Stimulated activated CD4-positive, alpha-beta T cell treated with anti-CD3 and anti-CD28 coated beads, Interleukin-2, amount 100 ng/mL, for 48 hours (primary cell): Measurements from ENCODE around the gene ACO2.

Experiments
- DNase-seq, 2 donors: peaks; one replicate each; pipeline ENCODE4 v3.0.0-alpha.2; 2020

Gene ACO2

DNA sequence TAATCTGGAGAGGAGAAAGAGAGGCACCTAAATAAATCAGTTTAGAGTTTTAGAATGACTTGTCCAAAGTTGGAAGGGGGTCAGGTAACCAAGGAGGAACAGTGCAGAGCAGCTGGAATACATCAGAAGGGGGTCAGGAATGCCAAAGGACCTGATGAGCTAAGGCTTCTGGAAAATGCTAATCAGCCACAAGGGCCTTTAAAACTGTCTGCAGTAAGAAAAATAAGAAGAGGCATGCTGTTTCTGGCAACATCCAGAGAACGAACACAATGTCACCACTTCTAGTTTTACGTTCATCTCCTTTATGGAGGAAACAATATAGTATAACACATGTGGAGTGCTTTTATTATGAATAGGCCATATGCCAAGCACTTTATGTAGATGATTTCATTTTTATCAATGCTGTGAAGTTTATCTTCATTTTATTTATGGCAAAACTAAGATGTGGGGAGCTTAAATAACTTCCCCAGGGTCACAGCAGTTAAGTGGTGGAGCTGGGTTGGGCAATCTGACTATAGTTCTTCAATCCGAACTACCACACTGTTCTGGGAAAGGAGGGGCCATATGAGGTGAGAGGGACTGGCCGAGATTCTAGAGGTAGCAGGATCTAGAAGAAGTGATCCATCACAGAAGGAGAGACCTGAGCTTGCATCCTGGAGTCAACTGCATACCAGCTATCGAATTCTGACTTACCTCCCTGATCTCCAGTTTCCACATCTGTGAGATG lies 22.6 kb downstream of the ACO2 start:
- DNase-seq: no peak

DNA sequence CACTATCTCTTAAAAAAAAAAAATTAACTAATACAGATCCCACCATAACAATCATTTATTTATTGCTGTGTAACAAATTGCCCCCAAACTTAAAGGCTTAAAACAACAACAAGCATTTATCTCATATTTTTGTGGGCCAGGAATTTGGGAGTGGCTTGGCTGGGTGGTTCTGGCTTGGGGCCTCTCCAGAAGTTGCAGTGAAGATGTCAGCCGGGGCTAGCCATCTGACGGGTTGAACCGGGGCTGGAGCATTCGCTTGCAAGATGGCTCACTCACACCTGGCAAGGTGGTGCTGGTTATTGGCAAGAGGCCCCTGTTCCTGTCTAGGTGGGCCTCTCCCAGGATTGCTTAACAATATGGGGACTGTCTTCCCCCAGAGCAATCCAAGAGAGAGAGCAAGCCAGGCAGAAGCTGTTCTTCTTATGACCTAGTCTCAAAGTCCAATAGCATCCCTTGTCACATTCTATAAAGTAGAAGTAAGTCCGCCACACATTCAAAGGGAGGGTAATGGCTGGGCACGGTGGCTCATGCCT lies 29.5 kb downstream of the ACO2 start:
- DNase-seq: no peak

DNA sequence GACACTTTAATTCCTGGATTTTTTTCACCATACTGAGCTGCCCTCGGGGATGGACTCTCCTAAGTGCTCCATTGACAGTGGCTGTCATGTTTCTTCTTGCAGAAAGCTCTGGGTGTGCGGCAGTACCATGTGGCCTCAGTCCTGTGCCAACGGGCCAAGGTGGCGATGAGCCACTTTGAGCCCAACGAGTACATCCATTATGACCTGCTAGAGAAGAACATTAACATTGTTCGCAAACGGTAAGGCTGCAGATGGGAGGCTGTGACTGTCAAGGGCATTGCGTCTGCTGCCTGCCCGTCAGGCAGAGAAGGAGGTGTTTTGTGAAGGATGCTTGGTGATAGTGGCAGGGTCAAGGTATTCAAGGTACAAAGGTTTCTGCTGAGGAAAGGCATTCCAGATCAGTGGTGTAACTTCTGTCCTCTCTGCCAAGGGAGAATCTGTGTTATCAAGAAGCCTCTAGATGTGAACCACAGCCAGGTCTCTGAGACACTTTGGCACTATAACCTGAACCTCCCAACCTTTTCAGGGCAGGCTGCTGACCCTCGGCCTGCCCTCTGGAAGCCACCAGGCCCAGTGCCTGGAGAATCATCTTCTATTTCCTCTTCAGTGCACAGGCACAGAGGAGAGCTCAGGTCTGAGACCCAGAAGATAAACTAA lies 30.8 kb downstream of the ACO2 start:
- DNase-seq: no peak

DNA sequence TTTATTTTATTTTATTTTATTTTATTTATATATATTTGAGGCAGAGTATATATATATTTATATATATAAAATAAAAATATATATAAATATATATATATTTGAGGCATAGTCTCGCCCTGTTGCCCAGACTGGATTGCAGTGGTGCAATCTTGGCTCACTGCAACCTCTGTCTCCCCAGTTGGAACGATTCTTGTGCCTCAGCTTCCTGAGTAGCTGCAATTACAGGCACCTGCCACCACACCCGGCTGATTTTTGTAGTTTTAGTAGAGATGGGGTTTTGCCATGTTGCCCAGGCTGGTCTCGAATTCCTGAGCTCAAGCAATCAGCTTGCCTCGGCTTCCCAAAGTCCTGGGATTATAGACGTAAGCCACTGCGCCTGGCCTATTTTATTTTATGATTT lies 31.4 kb downstream of the ACO2 start:
- no peak for DNase-seq

DNA sequence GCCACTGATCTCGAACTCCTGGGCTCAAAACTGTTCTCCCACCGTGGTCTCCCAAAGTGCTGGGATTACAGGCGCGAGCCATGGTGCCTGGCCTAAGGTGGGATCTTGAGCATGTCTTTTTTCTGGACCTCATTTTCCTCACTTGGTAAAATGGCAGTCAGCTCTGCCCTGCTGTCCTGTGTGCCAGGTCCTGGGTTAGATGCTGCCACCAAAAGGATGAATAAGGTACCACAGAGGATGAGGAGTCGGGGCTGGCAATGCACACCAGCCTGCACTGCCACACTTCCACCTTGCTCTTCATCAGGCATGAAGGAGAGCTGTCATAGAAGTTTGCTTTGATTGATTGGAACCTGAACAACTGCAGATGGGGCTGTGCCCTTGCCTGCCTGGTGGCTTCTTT lies 32.3 kb downstream of the ACO2 start:
- no peak for DNase-seq

DNA sequence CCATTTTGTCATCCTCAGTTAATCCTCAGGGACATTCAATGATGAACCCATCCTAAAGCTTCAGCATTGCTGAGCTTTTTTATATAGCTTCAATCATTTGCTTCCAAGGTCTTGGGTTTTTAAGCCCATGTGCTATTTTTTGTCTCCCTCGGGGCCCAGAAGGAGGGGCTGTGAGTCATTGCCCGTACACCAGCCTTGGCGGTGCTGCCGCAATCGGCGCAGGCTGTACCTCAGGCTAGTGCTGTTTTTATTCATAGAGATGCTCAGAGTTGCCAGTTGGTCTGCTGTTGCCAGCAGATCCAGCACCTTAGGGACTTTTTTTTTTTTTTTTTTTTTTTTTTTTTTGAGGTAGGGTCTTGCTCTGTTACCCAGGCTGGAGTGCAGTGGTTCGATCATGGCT lies 35.5 kb downstream of the ACO2 start:
- no peak for DNase-seq

DNA sequence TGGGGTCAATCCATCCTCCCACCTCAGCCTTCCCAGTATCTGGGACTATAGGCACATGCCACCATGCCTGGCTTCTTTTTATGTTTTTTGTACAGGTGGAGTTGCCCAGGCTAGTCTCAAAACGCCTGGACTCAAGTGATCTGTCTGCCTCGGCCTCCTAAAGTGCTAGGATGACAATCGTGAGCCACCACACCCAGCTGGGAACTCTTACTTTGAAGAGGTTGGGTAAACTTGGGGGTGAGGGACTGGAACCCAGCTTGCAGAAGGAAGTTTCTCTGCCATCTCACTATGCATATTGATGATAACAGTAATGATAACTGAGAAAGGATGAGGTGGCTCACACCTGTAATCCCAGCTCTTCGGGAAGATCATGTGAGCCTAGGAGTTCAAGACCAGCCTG lies 35.9 kb downstream of the ACO2 start:
- no peak for DNase-seq

DNA sequence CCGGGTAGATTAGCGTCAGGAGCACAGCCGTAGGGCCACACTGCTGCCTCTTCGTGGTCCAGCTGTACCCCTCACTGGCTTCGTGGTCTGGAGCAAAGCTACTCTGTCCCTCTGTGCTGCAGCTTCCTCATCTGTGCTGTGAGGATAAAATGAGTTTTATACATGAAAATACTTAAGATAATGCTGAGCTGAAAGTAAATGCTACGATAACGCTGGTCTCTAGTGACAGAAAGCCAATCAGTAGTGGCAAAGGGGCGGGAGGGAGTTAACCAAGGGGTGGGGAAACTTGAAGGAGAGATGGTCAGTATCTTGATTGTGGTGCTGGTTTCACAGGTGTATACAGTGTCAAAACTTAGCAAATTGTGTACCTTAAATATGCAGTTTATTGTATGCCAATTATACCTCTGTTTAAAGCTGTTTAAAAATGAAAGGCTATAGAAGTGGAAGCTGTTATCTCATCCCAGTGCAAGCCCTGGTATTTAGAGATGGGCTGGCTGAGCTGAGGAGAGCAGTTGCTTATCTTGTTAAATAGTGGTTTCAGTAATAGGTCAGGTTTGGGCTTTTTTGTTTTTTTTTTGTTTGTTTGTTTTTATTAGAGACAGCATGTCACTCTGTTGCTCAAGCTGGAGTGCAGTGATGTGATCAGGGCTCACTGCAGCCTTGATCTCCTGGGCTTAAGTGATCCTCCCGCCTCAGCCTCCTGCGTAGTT lies 36.7 kb downstream of the ACO2 start:
- DNase-seq: no peak

DNA sequence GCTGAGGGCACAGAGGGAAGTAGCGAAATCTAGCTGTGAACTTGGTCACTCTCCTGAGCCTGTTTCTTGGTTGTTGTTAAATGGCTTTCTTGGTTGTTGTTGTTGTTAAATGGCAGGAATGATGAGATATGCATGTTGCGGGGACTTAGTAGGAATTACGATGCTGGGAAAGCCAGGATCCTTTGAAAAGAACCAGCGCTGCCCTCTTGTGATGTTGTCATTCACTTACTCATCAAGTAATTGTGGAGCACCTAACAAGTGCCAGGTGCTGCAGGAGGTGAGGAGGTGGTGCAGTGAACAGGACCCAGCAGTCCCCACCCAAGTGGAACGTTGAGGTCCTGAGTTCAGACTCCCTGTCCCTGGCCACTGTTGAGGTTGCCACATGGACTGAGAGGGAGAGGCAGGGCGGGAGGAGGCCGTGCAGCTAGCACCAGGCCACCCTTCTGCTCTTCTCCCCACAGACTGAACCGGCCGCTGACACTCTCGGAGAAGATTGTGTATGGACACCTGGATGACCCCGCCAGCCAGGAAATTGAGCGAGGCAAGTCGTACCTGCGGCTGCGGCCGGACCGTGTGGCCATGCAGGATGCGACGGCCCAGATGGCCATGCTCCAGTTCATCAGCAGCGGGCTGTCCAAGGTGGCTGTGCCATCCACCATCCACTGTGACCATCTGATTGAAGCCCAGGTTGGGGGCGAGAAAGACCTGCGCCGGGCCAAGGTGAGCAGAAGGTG lies 38.6 kb downstream of the ACO2 start:
- DNase-seq: no peak

DNA sequence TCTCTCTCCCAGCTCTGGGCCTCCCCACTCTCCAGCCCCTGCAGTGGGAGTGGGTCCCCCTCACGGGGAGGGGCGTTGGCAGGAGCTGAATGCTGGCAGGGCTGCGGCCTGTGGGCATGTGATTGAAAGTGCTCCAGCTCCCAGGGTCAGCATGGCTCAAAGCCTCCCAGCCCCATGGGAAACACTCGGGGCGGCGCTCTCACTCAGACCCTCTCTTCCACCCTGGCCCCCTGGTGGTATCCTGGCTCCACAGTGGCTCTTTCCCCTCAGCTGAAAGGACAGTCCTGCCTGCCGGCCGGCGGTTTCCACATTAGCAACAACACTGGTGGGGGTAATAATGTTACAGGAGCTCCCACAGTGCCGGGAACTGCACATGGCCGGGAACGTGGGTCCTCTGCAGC lies 39.9 kb downstream of the ACO2 start:
- DNase-seq: no peak

DNA sequence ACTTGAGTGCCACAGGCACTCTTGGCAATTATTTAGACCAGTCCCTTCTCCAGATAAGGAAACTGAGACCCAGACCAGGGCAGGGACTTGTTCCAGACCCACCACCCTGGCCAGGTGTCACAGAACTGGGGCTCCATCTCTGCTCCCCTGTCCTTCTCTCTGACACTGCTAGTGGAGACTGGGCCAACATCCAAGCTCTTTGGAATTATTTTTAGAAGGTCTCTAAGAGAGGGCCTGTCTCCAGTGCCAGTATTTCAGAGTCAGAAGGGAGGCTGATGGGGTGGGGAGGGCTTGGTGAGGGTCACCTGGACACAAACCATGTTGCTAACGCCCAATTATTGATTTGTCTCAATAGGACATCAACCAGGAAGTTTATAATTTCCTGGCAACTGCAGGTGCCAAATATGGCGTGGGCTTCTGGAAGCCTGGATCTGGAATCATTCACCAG lies 42.6 kb downstream of the ACO2 start:
- DNase-seq: no peak

DNA sequence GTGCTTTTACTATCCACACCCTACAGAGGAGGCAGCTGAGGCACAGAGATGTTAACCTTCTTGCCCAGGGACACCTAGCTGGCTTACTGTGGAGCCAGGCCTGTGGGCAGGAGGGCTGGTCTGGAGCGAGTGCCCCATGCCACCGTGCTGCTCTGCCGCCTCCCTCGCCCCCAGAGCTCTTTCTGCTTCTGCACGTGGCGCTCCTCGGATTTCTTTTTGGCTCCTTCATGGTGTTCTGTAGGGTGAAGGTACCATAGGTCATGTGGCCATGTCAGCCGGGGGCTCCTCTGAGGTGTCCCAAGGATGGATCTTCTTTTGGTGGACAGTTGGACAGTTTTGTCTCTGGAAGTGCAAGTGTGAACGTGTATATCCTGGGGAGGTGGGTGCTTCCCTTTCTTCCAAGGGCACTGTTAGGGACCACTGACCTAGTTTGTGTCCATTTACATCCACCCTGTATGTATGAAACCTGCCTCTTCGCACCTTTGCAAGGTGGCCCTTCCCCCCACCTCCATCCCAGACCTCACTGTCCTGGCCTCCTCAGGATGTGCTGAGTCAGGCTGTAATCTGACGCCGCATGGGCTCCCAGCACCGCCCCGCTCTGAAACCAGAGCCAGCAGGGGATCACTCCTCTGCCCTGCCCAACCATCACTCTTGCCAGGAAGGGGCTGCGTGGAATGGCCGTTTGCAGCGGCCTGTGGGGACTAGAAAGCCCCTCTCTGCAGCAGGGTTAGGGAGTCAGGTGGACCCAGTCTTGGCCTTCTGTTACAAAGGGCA lies 43.7 kb downstream of the ACO2 start:
- DNase-seq: no peak

DNA sequence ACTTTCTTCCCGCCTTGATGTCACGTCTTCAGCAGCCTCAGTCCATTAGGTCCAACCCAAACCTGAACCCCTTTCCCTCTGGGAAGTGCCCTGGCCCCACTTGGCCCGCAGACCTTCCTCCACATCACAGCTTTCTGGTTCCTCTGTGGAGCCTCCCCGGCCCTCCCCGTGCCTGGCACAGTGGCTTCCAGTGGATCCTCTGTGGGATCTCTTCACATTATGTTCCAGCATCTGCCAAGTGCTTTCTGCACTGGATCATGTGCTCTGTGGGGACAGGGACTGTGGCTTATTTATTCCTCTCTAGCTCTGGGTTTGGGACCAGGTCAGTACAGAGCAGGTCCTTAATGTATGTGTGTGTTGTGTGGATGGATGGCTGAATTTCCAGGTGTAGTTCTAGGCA lies 44.5 kb downstream of the ACO2 start:
- no peak for DNase-seq

DNA sequence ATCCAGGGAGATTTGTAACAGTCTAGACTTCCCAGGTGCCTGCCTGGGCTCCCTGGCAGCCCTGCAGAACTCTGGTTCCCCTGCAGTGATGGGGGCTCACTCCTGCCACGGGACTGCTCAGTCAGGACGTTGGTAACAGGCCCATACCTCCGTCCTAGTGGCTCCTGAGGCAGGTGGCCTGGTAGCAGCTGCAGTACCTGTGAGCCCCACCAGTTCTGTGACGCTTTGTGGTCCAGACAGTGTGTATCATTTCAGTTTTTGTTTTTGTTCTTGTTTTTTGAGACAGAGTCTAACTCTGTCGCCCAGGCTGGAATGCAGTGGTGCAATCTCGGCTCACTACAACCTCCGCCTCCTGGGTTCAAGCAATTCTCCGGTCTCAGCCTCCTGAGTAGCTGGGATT lies 47.5 kb downstream of the ACO2 start:
- no peak for DNase-seq

DNA sequence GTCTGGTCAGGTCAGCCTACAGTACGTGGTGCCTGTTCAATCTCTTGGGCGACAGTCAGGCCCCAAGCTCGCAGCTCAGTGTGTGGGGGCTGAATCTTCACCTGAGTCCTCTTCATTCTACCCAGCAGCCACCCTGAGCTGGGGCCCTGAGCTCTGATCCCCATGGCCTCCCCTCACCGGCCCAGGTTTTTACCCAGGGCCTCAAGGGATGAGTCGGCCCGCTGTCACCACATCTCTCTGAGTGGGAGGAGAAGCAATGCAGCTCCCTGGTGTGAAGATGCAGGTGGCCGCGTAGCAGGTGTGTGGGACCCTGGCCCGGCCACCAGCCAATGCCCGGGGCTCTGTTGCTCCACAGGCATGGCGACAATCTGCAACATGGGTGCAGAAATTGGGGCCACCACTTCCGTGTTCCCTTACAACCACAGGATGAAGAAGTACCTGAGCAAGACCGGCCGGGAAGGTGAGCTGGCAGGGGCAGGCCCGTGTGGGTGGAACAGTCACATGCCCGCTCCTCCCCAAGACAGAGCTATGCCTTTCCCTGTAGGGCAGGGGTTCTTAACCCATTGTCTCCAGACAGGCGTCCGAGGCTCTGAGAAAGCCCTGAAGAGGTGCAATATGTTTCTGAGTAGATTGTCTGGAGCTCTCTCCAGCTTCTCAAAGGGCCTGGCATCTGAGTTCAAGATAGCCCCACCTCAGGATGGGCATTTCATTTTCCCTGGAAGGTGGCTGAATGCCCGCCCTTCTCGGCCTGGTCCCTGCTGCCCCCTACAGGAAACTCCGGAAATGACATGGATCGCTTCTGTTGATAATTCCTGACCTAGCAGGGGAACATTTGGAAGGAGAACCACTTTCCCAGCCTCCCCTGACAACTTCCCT lies 48.5 kb downstream of the ACO2 start:
- DNase-seq: peak; percentile 40 to 45

DNA sequence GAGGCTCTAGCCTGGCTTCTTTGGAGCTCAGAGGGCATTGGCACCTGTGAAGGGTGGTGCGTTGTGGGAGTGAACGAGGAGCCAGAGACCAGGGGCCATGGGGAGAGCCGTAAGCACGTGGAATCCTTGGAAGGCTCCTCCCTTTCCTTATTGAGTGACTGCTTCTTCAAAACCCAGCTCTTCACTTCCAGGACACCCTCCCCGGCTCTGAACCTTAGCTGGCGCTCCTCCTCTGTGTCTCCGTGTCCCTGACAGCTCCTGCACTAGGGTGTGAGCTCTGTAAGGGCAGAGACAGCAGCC lies 49.1 kb downstream of the ACO2 start:
- DNase-seq: no peak

DNA sequence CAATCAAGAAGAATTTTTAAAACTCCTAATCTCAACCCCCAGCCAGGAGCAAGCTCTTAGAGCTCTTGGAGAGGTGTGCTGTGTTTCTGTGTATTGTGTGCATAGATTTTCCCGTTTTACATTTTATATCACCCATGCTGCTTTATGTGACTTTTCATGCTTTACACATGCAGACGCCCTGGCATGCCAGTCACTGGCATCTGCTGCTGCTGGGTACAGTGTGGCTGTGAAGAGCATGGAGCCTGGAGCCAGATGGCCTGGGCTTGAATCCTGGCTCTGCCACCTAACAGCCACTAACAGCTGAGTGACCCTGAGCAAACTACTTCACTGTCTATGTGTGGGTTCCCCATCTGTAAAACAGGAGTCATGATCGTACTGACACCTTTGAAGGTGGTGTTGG lies 52.2 kb downstream of the ACO2 start:
- no peak for DNase-seq

DNA sequence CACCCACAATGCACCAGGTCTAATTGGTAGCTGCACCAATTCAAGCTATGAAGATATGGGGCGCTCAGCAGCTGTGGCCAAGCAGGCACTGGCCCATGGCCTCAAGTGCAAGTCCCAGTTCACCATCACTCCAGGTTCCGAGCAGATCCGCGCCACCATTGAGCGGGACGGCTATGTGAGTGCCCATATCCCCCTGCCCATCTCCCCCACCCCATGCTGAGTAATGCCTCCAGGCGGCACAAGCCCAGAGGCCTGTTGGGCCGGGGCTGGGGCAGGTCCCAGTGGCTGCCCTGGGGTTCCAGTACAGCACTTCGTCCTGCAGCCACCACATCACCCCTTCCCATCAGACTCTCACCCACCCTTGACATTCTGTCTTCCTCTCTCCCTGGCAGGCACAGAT lies 53.9 kb downstream of the ACO2 start:
- no peak for DNase-seq

DNA sequence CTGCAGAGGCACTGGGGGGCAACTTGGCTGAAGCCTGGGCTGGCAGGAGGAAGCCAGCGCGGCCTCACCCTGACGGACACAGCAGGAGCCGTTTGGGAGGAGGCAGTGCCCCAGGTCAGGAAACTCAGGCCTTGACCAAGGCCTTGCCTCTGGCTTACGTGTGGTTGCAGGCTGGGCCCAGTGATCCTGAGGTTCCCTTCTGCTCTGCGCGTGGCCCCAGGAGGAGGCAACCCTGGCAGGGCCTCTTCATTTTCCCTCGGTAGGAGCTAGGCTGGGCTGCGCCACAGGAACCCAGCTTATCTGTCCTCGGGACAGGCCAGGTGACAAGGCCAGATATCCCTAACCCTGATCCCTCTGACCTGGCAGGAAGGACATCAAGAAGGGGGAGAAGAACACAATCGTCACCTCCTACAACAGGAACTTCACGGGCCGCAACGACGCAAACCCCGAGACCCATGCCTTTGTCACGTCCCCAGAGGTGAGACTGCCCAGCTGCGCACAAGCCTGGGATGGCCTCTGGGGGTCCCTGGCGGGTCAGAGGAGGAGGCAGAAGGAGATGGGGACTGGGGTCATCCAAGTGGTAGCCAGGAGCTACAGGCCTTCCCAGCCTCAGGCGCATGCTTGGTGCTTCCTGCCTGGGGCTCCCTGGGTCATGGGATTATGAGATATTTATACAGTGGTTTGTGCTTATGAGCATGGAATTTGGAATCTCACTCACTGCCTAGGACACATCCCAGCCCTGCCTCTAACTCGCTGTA lies 54.7 kb downstream of the ACO2 start:
- DNase-seq: no peak

DNA sequence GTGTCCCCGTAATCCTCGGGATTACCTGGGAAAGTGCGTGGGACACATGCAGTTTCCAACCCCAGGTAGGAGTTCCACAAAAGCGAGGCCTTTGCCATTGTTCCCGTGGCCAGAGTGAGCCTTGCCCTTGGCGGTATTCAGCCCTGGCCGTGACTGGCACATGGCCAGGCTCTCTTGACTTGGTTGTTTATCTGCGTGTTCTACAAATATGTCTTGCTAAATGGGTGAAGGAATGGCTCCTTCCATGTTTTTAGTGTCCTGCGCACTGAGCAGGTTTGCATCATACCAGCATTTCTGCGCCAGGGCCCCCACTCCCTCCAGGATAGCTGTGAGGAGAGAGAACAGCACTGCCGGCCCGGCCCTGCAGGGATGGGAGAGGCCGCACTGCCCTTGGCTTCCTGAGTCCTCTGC lies 55.3 kb downstream of the ACO2 start:
- DNase-seq: no peak
